WERI-Rb-1 (cell line): ENCODE results near the gene MRPS14.

Experiments
- DNase-seq: peaks from one replicate; pipeline ENCODE4 v3.0.0-alpha.2; 2020
- H3K27ac ChIP-seq: fragments of 250-450 bp; sonication (Bioruptor Pico); 2 replicates; pipeline ENCODE4 v1.5.1; 2020; ENCODE audit warnings: mild to moderate bottlenecking, moderate library complexity
- H3K27me3 ChIP-seq: fragments of 250-450 bp; sonication (Bioruptor Pico); 2 replicates; pipeline ENCODE4 v1.5.1; 2021; ENCODE audit warnings: mild to moderate bottlenecking, low read depth, moderate library complexity; ENCODE audit not compliant: insufficient read depth, severe bottlenecking
- H3K36me3 ChIP-seq: fragments of 250-450 bp; sonication (Bioruptor Pico); 2 replicates; pipeline ENCODE4 v1.5.1; 2020; ENCODE audit warnings: mild to moderate bottlenecking, moderate library complexity
- H3K4me3 ChIP-seq: 2 replicates; pipeline ENCODE4 v1.5.1; 2011; ENCODE audit warnings: low read depth, mild to moderate bottlenecking, control low read depth, low read length
- H3K9me3 ChIP-seq: fragments of 250-450 bp; sonication (Bioruptor Pico); 2 replicates; pipeline ENCODE4 v1.5.1; 2021; ENCODE audit warnings: mild to moderate bottlenecking, moderate library complexity; ENCODE audit not compliant: severe bottlenecking
- TF ChIP-seq, protein P1 (sequence below): IDR thresholded peaks from 2 replicates; pipeline ENCODE4 v1.5.1; 2011; ENCODE audit warnings: low read depth, mild to moderate bottlenecking, control low read depth, inconsistent platforms, low read length

Gene MRPS14

DNA sequence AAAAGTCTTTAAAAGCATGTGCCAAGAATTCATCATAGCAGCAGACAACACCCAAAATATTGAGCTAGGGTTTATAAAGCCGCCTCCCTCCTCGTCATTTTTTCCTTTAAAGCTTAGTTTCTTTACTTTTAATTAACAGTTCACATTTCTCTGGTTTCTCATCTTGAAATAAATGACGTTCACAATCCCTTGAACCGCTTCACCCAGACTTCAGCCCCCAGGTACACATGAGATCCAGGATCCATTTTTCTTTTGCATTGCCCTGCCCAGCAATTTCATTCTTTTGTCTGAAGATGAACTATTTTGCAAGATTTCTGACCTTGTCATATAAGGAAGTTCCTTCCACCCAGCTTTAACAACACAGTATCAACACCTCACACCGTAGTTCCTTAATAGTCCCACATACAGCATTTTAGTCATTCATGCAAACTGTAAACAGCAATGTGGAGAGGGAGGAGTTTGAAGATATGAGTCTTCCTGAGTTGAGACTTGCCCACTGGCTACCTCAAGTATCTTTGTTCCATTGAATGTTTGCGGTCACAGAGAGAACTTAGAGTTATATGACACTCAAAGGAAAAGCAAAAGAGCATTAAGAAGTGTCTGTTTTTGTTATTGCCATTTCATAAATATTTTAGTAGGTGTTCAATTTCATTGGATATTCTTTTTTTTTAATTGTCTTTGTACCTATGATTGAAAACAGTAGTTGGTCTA lies 58.8 kb downstream of the MRPS14 start:
- H3K4me3 ChIP-seq = no peak overlapping the region
- TF ChIP-seq, protein P1, sequence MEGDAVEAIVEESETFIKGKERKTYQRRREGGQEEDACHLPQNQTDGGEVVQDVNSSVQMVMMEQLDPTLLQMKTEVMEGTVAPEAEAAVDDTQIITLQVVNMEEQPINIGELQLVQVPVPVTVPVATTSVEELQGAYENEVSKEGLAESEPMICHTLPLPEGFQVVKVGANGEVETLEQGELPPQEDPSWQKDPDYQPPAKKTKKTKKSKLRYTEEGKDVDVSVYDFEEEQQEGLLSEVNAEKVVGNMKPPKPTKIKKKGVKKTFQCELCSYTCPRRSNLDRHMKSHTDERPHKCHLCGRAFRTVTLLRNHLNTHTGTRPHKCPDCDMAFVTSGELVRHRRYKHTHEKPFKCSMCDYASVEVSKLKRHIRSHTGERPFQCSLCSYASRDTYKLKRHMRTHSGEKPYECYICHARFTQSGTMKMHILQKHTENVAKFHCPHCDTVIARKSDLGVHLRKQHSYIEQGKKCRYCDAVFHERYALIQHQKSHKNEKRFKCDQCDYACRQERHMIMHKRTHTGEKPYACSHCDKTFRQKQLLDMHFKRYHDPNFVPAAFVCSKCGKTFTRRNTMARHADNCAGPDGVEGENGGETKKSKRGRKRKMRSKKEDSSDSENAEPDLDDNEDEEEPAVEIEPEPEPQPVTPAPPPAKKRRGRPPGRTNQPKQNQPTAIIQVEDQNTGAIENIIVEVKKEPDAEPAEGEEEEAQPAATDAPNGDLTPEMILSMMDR = no peak

DNA sequence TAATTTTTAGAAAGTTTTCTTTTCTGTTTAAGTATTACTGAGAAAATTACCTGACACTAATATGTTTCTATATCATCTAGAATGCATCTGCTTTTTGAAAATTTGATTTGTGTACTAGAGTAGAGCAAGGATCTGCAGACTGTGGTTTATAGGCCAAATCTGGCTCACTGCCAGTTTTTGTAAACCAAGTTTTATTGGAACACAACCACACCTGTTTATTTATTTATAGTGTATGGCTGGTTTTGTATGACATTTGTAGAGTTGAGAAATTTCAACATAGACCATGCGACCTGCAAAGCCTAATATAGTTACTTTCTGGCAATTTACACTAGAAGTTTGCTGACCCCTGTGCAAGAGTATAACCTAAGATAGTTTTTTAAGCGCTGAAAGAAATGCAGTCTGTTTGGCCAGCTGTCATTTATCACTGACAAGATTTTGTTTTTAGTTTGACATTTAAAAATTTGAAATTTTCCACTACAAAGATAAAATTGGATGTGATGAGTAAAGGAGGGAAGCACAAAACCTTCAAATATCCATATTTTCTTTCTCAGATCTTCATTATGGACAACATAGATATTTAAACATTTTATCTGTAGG lies 59.6 kb downstream of the MRPS14 start:
- no peaks in the 10 kb centered on the region for H3K9me3 ChIP-seq
- no peak for DNase-seq
- TF ChIP-seq, protein P1 = no peak
- H3K27me3 ChIP-seq = no peaks in the 10 kb centered on the region
- H3K27ac ChIP-seq = no peak overlapping the region
- no peak overlapping the region for H3K4me3 ChIP-seq
- no peaks in the 10 kb centered on the region for H3K36me3 ChIP-seq

More for the DNA sequence above, 58.8 kb downstream of the MRPS14 start:
- no peak for DNase-seq
- no peak overlapping the region for H3K27ac ChIP-seq
- H3K9me3 ChIP-seq = no peaks in the 10 kb centered on the region
- no peaks in the 10 kb centered on the region for H3K36me3 ChIP-seq
- H3K27me3 ChIP-seq = no peaks in the 10 kb centered on the region
